Measurements from ENCODE around the gene ZRANB1.
A peak's percentile ranks its signal among the peaks of the same experiment; 100 is the strongest.

Gene ZRANB1

GRCh38 chr10:125023862-125024496 lies 82.1 kb downstream of the ZRANB1 start:
- DNase-seq: peak; percentile 54

GRCh38 chr10:125024497-125025234 lies 82.7 kb downstream of the ZRANB1 start:
- peak; percentile 88 for DNase-seq

- DNase-seq: no peak
Measured at GRCh38 chr10:125025341-125025740, 83.4 kb downstream of the ZRANB1 start.

GRCh38 chr10:125026036-125026931 lies 84.4 kb downstream of the ZRANB1 start:
- DNase-seq: no peak

GRCh38 chr10:125026974-125027735 lies 85.2 kb downstream of the ZRANB1 start:
- no peak for DNase-seq

- DNase-seq: no peak
Measured at GRCh38 chr10:125027871-125028869, 86.2 kb downstream of the ZRANB1 start.

GRCh38 chr10:125029584-125030242 lies 87.8 kb downstream of the ZRANB1 start:
- no peak for DNase-seq

- DNase-seq: no peak
Measured at GRCh38 chr10:125030567-125031197, 88.8 kb downstream of the ZRANB1 start.

GRCh38 chr10:125032474-125033020 lies 90.6 kb downstream of the ZRANB1 start:
- no peak for DNase-seq

GRCh38 chr10:125033146-125033924 lies 91.4 kb downstream of the ZRANB1 start:
- DNase-seq: no peak

- DNase-seq: no peak
Measured at GRCh38 chr10:125034675-125035074, 92.8 kb downstream of the ZRANB1 start.

GRCh38 chr10:125035136-125035535 lies 93.2 kb downstream of the ZRANB1 start:
- DNase-seq: no peak

GRCh38 chr10:125035588-125036295 lies 93.8 kb downstream of the ZRANB1 start:
- no peak for DNase-seq

- no peak for DNase-seq
Measured at GRCh38 chr10:125037145-125037877, 95.4 kb downstream of the ZRANB1 start.
